Stimulated activated CD4-positive, alpha-beta T cell treated with anti-CD3 and anti-CD28 coated beads, Interleukin-4, amount 100 ng/mL, for 48 hours (primary cell): ENCODE data around the gene SVIP.

Source experiments
- DNase-seq, 2 donors: peaks; one replicate each; pipeline ENCODE4 v3.0.0-alpha.2; 2020; ENCODE audit warnings: low read depth in 2 of 2

Gene SVIP

DNA sequence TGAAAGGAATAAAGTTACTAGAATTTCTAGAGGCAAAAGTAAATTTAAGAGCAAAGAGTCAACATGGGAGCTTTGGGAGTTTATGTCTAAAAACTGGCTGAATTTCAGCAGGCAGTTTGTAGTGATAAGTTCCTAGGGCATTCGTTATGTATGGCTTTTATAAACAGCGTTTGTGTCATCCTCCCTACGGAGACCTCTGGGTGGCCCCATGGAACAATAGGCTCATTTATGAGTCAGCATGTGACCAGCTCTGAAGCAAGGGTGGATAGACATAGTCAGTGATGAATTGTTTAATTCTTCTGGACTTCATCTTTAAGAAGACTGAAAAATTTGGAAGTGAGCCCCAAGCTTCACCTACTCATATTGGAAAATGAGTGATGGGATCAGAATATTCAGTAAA is 37.1 kb downstream of the SVIP start:
- DNase-seq, result no peak

- peak in 1 of 2 donors; percentile 4 for DNase-seq
Measured at GRCh38 chr11:22787551-22788162, 41.9 kb downstream of the SVIP start.

GRCh38 chr11:22787055-22787454 is 42.5 kb downstream of the SVIP start:
- DNase-seq, result no peak

- no peak for DNase-seq
Measured at GRCh38 chr11:22786475-22786874, 43.1 kb downstream of the SVIP start.

- no peak for DNase-seq
Measured at GRCh38 chr11:22785251-22785650, 44.4 kb downstream of the SVIP start.

GRCh38 chr11:22780952-22781593 is 48.5 kb downstream of the SVIP start:
- DNase-seq, result no peak

DNA sequence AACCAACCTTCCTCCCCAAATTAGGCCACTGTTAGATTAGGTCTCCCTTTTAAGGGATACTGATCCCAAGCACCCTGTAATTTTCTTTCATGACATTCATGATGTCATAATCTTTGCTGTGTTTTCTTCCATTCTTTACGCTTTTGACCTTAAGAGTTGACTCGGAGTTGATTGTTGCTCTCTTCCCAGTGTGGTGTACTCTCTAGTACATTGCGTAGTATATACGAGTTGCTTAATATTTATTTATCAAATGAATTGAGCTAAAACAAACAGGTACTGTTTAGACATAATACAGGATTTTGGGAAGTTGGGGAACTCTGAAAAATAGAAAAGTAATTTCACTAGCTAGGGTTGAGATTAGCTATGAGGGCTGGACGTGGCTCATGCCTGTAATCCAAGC is 49.8 kb downstream of the SVIP start:
- no peak for DNase-seq

DNA sequence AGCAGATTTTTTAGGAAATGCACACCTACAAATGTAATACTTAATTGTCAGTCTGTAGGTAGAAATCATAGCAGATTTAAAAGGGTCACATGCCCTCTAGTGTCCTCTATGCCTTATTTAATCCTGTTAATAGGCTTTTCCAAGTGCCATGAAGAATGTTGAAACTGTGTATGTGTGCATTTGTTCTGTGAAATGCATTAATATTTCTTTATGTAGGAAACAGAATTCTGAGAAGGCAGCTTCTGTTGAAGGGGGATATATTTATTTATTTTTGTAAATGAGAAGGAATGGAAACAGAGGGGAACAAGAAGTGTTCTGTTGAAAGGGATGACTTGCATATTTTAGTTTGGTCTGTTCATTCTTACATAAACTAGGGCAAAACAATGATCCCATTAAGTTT is 51.0 kb downstream of the SVIP start:
- no peak for DNase-seq

- DNase-seq, result no peak
Measured at GRCh38 chr11:22775248-22775647, 54.4 kb downstream of the SVIP start.

GRCh38 chr11:22774716-22775115 is 54.9 kb downstream of the SVIP start:
- DNase-seq, result no peak

- DNase-seq, result no peak
Measured at GRCh38 chr11:22769081-22769480, 60.5 kb downstream of the SVIP start.
